ENCODE data around the gene ATP8B4.
A peak's percentile ranks its signal among the peaks of the same experiment; 100 is the strongest.

ATP8B4 gene

DNA sequence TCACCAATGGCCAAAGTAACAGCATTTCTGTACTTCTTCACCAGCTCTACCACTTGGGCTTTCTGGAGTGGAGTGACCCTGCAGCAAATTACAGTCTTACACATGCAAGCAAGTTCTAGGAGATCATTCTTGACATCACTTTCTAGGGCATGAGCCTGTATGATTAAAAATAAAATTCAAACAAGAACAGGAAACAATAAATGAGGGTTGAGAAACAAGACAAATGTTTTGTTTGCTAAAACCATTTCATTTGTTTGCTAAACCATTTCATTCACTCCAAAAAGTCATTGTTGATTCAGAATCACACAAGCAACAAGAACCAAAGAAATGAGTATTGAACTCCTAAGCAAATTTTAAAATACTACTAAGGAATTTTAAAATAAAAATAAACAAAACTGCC is 220.9 kb downstream of the ATP8B4 start:
- DNase-seq (ENCODE audit: low spot score): no peak

DNA sequence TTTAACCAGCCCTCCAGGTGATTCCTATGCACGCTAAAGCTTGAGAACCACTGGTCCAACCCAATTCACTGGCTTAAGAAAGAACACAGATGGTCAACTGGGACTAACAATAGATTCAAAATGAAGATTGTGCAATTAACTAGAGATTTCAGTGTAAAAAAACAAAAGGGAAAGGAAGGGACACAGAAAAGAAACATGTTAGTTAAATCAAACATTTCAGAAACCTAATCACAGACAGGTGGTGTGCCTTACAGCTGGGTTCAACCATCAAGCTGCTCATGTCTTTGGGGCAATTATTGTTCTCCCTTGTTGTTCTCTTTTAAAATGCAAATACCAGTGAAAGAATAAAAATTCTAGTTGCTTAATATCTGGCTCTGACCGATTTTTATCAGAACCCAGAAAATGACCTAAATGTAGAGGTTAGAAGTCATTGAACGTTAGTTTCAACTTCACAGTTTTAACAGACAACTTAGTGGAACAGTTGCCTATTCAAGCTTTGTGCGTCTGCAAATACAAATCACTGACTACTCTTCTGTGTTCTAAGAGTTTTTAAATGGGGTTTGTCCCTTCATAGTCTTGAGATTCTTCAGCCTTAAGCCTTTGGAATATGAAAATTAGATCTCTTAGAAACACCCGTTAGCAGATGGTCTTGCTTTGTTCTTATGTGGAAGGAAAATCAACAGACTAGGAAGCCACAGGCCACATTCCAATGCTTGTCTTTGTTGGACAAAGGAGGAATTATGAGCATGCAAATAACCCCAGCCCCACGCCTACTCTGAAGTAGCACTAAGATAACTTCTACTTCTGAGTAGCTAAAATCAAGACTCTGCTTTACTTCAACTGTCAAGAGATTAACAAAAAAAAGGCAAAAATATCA is 223.4 kb downstream of the ATP8B4 start:
- DNase-seq (ENCODE audit: low spot score): peak; percentile 32

DNA sequence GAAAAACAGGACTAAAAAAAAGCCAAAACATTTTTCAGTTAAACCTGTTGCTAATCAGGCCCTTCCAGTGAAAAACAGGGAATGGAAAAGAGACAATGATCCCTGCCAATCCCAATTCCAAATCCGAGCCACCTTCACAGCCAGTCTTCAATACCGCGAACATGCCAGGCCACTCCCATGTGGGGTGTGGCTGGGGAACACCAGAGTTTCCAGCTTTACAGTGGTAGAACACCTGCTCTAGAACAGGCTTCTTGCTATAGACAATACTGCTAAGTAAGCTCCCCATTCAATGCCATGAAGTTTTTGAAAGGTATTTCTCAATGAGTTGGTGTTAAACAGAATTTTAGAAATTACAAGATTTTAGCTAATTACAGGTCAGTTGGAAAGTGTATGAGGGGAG is 228.3 kb downstream of the ATP8B4 start:
- DNase-seq (ENCODE audit: low spot score): no peak

DNA sequence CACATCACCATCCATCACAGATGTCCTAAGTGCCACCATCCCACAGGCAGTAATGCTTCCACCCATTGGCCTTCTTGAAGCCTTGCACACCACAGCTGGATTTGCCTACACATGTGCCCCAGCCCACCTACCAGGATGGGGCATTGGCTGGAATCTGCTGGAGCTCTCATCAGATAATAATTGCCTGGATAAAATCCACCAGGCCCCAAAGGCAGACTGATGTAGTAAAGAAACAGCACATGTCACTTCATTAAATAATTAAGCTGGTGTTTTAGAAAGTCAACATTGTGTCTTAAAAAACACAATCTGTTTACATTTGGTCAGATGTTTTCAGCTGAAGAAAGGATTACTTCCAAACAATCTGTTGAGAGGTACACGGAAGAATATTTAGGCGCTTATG is 229.5 kb downstream of the ATP8B4 start:
- no peak for DNase-seq (ENCODE audit: low spot score)

DNA sequence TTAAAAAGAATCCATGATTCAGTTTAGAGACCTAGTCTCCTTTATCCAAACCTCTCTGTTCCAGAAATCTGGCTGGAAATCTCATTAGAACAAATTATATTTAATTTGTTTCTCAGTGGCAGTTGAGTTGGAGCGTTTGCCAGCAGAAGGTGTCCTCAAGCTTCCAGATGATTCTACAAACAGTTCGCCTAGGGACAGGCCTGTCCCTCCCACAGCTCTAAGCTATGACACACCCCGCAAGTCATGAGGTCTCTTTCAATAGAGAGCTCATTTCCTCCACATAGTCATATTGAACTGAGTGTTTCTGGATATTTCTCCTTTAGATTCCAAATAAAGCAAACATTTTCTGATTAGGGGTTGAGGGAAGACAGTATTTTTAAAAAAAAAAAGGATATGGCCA is 230.3 kb downstream of the ATP8B4 start:
- no peak for DNase-seq (ENCODE audit: low spot score)

DNA sequence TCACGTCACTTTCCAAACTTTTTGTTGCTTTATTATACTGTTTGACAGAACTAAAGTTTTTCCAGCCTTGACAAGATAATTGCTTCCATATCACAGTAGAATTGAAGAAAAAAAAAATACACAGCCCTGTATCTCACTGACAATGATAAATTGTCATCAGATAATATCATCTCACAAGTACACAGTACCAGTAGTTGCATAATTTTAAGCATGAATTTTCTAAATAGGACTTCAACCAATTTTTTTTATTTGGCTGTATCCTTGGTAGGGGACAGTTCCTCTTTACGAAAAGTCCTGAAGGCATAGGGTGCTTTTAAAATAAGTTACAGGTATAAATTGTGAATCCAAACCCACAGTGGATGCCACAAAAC is 230.7 kb downstream of the ATP8B4 start:
- no peak for DNase-seq (ENCODE audit: low spot score)

DNA sequence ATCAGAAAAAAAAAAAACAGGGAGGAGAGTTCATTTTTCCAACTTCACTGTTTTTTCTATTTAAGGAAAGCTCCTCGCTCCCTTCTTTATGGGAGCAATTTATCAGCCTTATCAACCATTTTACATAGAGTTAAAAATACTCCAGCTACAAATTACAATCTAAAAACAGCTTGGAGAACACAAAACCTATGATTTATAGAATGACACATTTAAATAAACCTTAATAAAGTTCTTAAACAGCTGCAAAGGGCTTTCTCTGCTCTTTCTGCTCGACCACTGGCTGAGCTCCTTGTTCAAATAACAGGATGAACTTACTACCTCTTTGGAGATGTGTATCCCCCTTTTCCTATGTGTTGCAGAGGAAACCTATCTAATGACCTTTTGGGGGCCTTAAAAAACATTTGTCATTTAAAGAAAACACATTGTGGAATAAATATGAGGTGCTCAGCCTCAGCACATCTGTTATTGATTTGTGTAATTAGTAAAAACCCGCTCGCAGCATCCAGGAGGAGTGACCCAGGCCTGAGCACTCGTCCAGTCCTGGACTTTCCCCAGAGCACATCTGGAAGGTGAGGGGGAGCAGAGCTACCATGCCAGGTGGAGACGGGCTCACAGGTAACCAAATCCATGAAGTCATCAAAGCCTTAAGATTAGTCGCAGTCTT is 231.2 kb downstream of the ATP8B4 start:
- DNase-seq (ENCODE audit: low spot score): no peak

DNA sequence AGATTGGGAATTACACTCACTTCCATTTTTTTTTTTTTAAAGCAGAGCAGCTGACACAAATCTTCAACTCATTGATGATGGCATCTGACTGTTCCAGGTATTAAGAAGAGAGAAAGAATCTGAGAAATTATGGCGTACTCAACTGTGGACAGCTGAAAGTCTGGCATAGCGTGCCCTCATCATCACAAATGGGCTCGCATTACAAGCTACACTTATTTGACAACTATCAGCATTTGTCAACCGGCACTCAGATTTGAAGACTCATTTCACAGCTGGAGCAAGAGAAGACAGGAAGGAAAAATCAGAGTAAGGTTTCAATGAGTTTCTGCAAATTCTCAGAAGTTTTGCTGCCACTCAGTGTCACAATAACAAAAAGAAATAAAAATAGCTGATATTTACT is 235.9 kb downstream of the ATP8B4 start:
- no peak for DNase-seq (ENCODE audit: low spot score)

DNA sequence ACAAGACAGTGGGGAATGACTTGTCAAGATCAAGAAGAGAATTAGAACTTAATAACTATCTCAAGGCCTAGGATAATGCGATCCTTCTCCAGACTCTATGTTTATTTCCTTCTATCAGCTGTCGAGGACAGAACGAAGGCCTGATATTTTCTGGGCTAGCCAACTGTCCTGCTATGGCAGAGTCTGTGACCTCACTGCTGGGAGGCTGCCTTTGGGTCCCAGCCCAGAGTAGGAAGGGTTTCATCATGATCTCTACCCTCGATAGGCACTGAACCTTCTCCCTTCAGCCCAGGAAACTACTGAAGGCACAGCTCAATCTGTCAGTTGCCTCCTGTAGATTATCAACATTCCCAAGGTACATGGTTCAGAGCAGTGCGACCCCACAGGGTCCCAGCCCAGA is 237.2 kb downstream of the ATP8B4 start:
- DNase-seq (ENCODE audit: low spot score): no peak

DNA sequence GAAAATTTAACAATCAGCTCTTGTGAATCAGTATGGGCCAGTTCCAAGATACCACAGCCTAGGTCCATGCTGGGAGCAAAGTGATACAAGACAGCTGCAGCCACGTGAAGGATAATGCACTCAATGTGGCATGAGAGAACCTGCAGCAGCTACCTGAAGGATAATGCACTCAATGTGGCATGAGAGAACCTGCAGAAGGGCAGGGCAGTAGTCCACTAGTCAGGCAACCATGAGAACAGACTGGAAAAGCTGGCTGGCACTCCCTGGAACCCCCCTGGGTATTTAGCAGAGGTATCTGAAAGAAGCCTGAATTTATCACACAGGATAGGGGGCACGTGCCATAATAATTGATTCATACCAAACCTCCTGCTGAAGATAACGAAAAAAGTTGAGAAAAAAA is 237.6 kb downstream of the ATP8B4 start:
- no peak for DNase-seq (ENCODE audit: low spot score)

DNA sequence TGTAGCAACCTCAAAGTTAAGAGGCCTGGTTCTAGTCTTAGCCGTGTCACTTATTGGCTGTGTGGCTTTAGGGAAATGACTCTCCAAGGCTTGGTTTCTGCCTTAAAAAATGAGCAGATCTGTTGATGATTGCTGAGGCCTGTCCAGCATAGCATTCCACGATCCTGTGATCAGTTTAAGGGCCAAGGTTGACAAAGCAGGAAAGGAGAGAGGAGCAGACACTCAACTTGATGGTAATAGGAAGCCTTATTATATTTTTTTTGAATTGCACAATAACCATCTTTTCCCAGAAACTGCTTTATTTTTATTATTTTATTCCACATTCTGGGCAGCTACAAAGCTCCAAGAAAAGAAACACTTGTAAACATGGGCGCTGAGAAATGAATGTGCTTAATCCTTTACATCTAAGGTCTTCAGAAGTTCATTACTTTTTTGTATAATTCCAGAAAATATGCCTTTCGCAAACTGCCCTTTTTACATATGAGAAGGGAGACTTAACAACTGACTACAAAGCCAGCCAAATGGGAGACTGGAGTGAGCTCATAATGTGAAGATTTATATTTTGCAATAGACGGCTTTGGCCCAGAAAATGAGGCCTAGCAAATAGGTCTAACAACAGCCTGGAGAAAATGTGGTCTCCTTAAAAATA is 241.0 kb downstream of the ATP8B4 start:
- no peak for DNase-seq (ENCODE audit: low spot score)

DNA sequence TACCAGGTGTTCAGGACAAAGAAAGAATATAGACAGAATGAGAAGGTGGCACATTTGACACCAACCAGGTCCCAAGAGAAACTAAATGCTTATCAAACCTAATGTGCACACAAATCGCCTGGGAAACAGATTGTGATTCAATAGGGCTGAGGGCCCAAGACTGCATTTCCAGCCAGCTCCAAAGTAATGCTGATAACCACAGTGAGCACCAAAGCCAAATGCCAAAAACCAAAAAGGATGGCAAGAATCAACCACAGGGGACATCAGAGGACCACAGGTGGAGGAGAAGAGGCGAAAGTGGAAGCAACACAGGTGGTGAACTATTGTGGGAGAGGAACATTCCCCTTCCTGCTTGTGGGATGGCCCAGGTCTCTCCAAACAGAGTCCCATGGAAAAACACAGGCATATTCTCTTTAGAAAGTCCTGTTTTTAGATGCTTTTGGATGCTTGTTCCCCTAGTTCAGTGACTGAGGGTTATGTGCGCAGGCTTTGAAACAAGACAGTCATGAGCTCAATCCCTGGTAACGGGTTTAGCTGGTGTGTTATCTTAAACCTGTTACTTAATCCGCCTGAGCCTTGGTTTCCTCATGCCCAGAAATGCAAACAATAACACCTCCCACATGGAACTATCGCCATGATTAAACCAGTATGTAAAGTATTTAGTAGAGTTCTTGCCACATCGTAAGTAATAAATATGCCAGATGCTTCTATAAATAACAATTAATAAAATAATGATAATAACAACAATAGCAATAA is 241.7 kb downstream of the ATP8B4 start:
- no peak for DNase-seq (ENCODE audit: low spot score)

DNA sequence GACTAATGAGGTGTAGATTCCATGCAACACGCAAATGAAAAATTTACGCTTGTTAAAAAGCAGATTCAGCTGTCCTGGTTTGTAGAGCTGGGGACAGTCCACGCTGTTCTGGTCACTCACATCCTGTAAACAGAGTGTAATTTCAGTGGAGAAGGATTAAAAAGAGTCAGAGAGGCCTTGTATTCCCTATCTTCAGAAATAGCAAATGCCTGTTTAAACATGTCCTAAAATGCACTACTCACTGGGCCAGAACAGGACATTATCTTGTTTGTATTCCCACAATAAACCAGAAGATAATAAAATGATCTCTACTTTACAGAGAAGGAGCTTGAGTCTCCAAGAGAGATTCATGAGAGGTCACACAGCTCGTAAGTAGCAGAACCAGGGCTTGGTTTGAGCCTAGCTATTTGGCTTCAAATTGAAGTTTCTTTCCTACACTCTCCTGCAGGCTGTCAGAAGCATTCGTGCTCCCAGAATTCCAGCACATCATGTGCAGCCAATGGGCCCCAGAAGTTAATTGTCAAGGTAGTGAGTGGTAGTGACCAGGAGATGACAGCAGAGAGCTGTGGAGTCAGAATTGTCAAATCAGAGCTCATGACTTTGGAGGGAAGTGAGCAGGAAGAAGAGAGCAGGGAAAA is 242.5 kb downstream of the ATP8B4 start:
- DNase-seq (ENCODE audit: low spot score): peak; percentile 61

DNA sequence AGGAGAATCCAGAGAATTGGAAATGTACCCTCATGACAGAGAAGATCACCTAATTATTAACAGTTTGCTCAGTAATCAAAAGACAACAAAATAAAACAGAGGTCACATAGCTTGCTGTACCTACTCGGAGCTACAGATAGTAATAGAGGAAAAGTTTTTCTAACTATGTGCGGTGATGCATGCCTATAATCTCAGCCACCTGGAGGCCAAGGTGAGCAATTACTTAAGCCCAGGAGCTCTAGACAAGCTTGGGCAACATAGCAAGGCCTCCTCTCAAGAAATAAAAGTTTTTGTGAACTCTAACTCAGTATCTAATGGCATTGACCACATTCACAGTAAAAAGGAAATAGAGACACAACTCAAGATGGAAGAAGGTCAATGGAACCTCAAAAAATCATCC is 243.6 kb downstream of the ATP8B4 start:
- DNase-seq (ENCODE audit: low spot score): no peak

DNA sequence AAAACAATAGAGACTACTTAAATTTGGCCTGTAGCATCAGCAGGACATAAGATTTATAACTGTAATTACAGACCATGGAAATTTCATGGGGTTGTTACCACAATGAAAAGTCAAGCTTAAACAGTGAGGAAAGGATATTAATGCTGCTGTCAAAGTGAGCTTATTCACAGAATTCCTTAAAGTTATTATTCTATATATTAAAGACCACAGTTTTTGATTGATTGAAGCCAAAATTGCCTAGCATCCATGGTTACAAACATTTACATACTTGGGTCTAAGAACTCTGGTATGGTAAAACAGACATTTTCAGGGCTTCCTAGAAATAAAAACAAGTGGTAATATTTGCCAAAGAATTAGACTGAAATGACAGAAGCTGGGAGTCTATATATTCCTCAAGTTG is 248.6 kb downstream of the ATP8B4 start:
- no peak for DNase-seq (ENCODE audit: low spot score)

DNA sequence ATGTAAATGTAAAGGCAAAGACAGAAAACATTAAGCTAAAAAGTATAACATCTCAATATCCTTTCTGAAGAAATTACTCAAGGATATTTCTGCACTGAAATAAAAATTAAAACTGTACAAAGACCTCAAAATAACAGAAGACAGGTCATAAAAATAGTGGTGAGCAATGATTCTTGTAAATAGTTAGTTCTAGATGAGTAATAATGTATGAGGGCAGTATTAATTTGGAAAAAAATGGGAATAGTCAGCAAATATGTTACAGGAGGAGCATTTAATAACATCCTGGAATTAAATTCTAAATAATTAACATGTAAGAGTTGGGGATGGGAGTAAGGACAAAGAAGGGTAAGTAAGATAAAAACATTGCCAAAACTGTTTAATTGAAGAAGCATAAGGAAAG is 250.7 kb downstream of the ATP8B4 start:
- no peak for DNase-seq (ENCODE audit: low spot score)

DNA sequence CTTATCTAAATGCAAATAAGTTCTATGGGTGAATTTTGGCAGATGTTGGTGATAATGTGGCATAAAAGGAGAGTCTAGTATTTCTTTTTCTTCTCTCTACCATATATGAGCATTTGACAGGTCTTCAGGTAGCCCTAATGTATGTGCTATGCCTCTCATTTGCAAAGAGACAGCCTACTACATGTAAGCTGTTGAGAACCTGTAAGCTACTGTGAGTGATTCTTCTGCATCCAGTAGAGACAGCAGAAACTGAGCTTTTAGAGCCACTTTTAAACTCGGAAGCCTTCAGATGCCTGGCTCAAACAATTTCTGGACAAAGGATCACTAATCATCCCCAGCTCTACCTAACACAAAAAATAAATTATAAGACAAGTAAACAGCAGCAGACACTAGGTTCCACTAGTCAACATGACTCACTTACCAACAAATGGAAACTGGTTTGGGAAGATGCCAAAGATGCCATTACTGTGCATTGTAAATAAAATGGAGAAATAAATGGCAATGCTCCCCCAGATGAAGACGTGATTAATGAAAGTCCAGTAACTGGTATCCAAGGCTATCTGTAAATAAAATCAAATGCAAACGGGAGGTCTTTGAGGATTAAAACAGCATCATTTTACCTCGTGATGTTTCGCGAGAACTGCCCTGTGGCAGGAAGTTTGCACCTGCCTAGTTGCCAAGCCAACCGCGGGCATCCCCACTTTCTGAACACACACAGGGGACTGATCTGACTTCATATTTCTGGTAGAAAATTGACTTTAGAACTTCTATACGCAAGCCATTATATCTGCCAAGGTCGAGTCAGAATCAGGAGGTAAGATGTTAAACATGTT is 252.9 kb downstream of the ATP8B4 start:
- DNase-seq (ENCODE audit: low spot score): no peak

DNA sequence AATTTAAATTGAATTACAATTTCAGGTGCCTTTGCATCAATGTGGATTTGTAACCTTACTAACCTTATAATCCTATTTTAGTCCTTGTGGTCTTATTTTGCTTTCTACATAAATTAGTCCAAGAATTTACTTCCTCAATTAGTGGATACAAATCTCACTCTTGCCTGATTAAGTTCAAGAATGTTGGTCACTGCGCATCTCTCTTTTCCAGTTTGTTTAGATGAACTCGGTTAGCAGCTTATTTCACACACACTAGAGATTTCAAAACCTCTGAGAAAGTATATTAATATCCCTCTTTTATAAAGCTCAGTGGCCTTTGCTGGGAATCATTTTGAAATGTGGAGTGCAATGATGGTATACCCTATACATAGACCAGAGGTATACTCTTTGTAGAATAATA is 254.8 kb downstream of the ATP8B4 start:
- DNase-seq (ENCODE audit: low spot score): no peak

DNA sequence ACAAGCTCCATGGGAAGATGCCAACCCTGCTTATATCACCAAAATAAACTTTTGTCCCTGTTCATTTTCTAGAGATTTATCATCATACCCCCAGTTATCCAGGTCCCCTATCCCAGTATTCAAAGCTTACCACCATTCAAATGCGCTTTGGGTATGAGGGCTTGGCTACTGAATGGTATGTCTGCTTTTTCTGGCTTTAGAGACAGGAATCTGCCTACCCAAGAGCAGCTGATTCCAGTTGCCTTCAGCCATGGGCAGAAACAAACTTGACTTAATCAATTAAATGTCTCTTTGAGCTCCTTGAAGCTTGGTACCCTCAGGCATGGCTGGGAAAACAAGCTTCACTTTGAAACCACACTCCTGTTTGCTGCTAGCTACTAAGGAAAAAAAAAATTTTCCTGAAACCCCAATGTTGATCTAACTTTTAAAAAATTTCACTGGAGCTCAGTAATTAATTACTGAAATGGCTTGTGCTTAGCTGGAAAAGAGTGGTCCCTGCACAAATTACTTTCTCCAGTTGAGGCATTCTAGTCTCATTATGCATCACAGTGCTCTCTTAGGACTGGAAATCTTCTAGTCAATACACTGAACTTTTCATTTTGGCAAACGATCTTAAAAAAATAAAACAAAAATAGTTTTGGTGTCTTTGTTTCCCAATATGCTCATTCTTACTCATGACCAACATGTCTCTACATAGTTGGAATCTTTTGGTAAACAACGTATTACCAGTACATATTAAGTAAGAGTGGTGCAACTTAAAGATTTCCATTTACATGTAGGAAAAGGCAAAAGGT is 255.4 kb downstream of the ATP8B4 start:
- DNase-seq (ENCODE audit: low spot score): no peak

DNA sequence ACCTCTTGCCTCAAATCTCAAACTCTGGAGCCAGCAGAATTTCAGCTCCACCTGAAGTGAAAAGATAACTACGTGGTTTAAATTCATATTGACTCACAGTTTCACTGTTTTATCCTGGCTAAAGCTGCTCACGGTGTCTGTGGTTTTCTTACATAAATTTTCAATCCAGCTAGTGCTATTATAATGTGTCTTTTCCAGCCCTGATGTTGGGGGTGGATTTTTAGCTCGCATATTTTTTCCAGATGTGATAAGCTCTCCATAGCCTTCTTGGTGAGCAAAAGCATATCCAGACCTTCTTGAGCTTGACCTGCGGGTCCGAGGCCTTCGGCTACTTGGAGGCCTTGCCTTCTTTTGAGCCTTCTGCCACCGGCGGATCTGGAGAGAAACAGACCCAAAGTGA is 258.9 kb downstream of the ATP8B4 start:
- DNase-seq (ENCODE audit: low spot score): no peak

Measured in iPS-NIHi11 (cell line).